SK-N-MC (cell line): ENCODE results near the gene VAMP2.

Experiments used
- EZH2 ChIP-seq: fragments of 200-600 bp; sonication (generic); IDR thresholded peaks from one replicate; pipeline ENCODE4 v1.6.1; 2017; ENCODE audit warnings: antibody characterized with exemption
- POLR2AphosphoS5 ChIP-seq: IDR thresholded peaks from 2 replicates; pipeline ENCODE4 v1.6.1; 2012; ENCODE audit warnings: mild to moderate bottlenecking, low read depth, low read length, borderline replicate concordance

DNA sequence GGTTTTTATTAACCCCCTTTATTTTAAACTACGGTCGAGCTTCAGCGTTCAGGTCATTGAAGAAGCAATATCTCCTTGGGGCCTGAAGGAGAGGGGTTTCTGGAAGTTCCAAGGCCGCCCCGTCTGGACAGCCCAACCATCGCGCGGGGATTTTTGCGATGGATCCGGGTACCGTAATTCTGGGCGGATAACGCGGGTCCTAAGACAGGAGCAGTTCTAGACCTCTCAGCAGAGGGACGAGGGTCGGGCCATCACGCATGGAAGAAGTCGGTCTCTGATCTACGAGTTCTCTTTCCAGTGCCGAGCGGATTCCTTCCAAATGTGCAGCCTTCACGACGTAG, 23.7 kb upstream of the VAMP2 start:
- TF ChIP-seq EZH2 (no peak), POLR2AphosphoS5 (no peak)
